Measurements from ENCODE around the gene CASR.
"Not testable (repeated sequence)": the region's sequence is repeated elsewhere in the genome, so short reads cannot be mapped to it uniquely, and the experiment has no call there.

CASR gene

GRCh38 chr3:122183521-122183892 is at the start of gene CASR:
TSS of gene CASR (plus strand) at chr3:122183668. CDS start at chr3:122254190, 70,522 bp downstream.
- DNase-seq = no peak

GRCh38 chr3:122146466-122146865 is 37.0 kb upstream of the CASR start:
- DNase-seq = no peak

- DNase-seq = no peak
Measured at GRCh38 chr3:122148941-122149627, 34.4 kb upstream of the CASR start.

GRCh38 chr3:122151480-122151879 is 32.0 kb upstream of the CASR start:
- no peak for DNase-seq

GRCh38 chr3:122164983-122165382 is 18.5 kb upstream of the CASR start:
- DNase-seq = not testable (repeated sequence)

GRCh38 chr3:122167630-122168029 is 15.8 kb upstream of the CASR start:
- no peak for DNase-seq

GRCh38 chr3:122168044-122168443 is 15.4 kb upstream of the CASR start:
- no peak for DNase-seq

- DNase-seq = no peak
Measured at GRCh38 chr3:122169911-122170310, 13.6 kb upstream of the CASR start.

- DNase-seq = not testable (repeated sequence)
Measured at GRCh38 chr3:122171361-122171760, 12.1 kb upstream of the CASR start.

GRCh38 chr3:122178711-122179110 is 4.8 kb upstream of the CASR start:
- no peak for DNase-seq

- no peak for DNase-seq
Measured at GRCh38 chr3:122183893-122184590, 574 bp downstream of the CASR start.

GRCh38 chr3:122184591-122184929 is 1.1 kb downstream of the CASR start:
- DNase-seq = no peak

- DNase-seq = no peak
Measured at GRCh38 chr3:122186372-122186771, 2.9 kb downstream of the CASR start.

- no peak for DNase-seq
Measured at GRCh38 chr3:122188737-122189136, 5.3 kb downstream of the CASR start.

GRCh38 chr3:122189357-122189756 is 5.9 kb downstream of the CASR start:
- DNase-seq = no peak

- no peak for DNase-seq
Measured at GRCh38 chr3:122190525-122190924, 7.1 kb downstream of the CASR start.

- no peak for DNase-seq
Measured at GRCh38 chr3:122198966-122199365, 15.5 kb downstream of the CASR start.

- no peak for DNase-seq
Measured at GRCh38 chr3:122199552-122199951, 16.1 kb downstream of the CASR start.

GRCh38 chr3:122200661-122201060 is 17.2 kb downstream of the CASR start:
- no peak for DNase-seq

GRCh38 chr3:122201476-122201875 is 18.0 kb downstream of the CASR start:
- DNase-seq = not testable (repeated sequence)

- DNase-seq = no peak
Measured at GRCh38 chr3:122208579-122208978, 25.1 kb downstream of the CASR start.

- DNase-seq = no peak
Measured at GRCh38 chr3:122213650-122214049, 30.2 kb downstream of the CASR start.

GRCh38 chr3:122214711-122215110 is 31.2 kb downstream of the CASR start:
- DNase-seq = no peak

GRCh38 chr3:122215592-122216298 is 32.3 kb downstream of the CASR start:
- no peak for DNase-seq

Data from SW 1271 (cell line).